ENCODE results near the gene ZNF764.
"Not testable (repeated sequence)": the region's sequence is repeated elsewhere in the genome, so short reads cannot be mapped to it uniquely, and the experiment has no call there.

Gene ZNF764

GRCh38 chr16:30557957-30558788, at the start of gene ZNF764:
ZNF764 (minus strand) TSS chr16:30558374; CDS start chr16:30558182, 192 bp downstream.
- peak; percentile 77 to 99 (median 97) for DNase-seq

- no peak for DNase-seq
These were observed 47.8 kb upstream of the ZNF764 start for GRCh38 chr16:30606004-30606403.

- peak in 10 of 56 donors; percentile 9 to 34 (median 16) for DNase-seq
These were observed 47.0 kb upstream of the ZNF764 start for GRCh38 chr16:30605158-30605557.

- no peak for DNase-seq
These were observed 46.3 kb upstream of the ZNF764 start for GRCh38 chr16:30604316-30604947.

GRCh38 chr16:30603945-30604315, 45.8 kb upstream of the ZNF764 start:
- no peak for DNase-seq

- DNase-seq, result peak in 1 of 56 donors; percentile 23
These were observed 44.6 kb upstream of the ZNF764 start for GRCh38 chr16:30602616-30603277.

GRCh38 chr16:30601966-30602365, 43.8 kb upstream of the ZNF764 start:
- no peak for DNase-seq

- DNase-seq, result no peak
These were observed 42.8 kb upstream of the ZNF764 start for GRCh38 chr16:30600929-30601328.

- DNase-seq, result no peak
These were observed 42.0 kb upstream of the ZNF764 start for GRCh38 chr16:30600215-30600614.

GRCh38 chr16:30592871-30593270, 34.7 kb upstream of the ZNF764 start:
- DNase-seq, result no peak

GRCh38 chr16:30590869-30591268, 32.7 kb upstream of the ZNF764 start:
- not testable (repeated sequence) for DNase-seq

- DNase-seq, result not testable (repeated sequence)
These were observed 31.4 kb upstream of the ZNF764 start for GRCh38 chr16:30589582-30589981.

- no peak for DNase-seq
These were observed 30.5 kb upstream of the ZNF764 start for GRCh38 chr16:30588651-30589050.

GRCh38 chr16:30585400-30586191, 27.4 kb upstream of the ZNF764 start, which contains the start of gene ZNF785:
ZNF785 (minus strand) TSS chr16:30585697; CDS start chr16:30585611, 86 bp downstream.
- DNase-seq, result peak; percentile 69 to 98 (median 94)

- peak in 2 of 56 donors; percentile 29 to 47 for DNase-seq
These were observed 26.8 kb upstream of the ZNF764 start for GRCh38 chr16:30585022-30585399.

GRCh38 chr16:30582611-30583340, 24.6 kb upstream of the ZNF764 start:
- DNase-seq, result no peak

GRCh38 chr16:30581457-30581856, 23.3 kb upstream of the ZNF764 start:
- DNase-seq, result no peak

- DNase-seq, result no peak
These were observed 16.5 kb upstream of the ZNF764 start for GRCh38 chr16:30574678-30575077.

GRCh38 chr16:30571445-30572322, 13.5 kb upstream of the ZNF764 start, which contains the start of gene ZNF688:
ZNF688 (minus strand) TSS chr16:30571714; CDS start chr16:30571629, 85 bp downstream.
- peak; percentile 64 to 97 (median 92) for DNase-seq
